PC-9 (cell line): ENCODE measurements around the gene SF3B4. TPM values are rescaled to one million over a fixed set of nuclear protein-coding genes. Genes with fewer than 3 reads are reported as not detected.
"Not testable (repeated sequence)": the region's sequence is repeated elsewhere in the genome, so short reads cannot be mapped to it uniquely, and the experiment has no call there.

ENCODE experiments used
- BruUV-seq: library from RNA; stranded (reverse); fragments of 400-500 nt; replicated peaks from 2 replicates; lab custom pipeline; 2021; lab: Mats Ljungman, UMichigan
- CTCF ChIA-PET: fragments of 300-600 bp; sonication (Branson Sonifier 250); formaldehyde crosslinking; loops from one replicate; lab custom pipeline; 2022; ENCODE audit warnings: antibody characterized with exemption; lab: Charles Lee
- POLR2A ChIA-PET: fragments of 300-600 bp; sonication (Branson Sonifier 250); formaldehyde crosslinking; loops from one replicate; lab custom pipeline; 2022; ENCODE audit warnings: antibody characterized with exemption; ENCODE audit not compliant: unreplicated experiment; lab: Charles Lee
- DNase-seq, 2 experiments: peaks; one replicate each; pipeline versions ENCODE4 v3.0.0 to v3.0.0-alpha.2; 2015 to 2022; ENCODE audit warnings: mixed read lengths in 1 of 2
- H2AFZ ChIP-seq: fragments of 200-600 bp; sonication (generic); 2 replicates; pipeline ENCODE4 v1.8.1; 2017; ENCODE audit warnings: antibody characterized with exemption
- H3F3A ChIP-seq: fragments of 200-600 bp; sonication (generic); 2 replicates; pipeline ENCODE4 v1.8.1; 2017; ENCODE audit warnings: antibody characterized with exemption, mild to moderate bottlenecking, low read depth; ENCODE audit not compliant: insufficient read depth
- H3K27ac ChIP-seq: fragments of 200-600 bp; sonication (generic); 2 replicates; pipeline ENCODE4 v1.6.1; 2016; ENCODE audit warnings: mixed run types
- H3K27me3 ChIP-seq: fragments of 200-600 bp; sonication (generic); 2 replicates; pipeline ENCODE4 v1.6.1; 2016; ENCODE audit warnings: low read depth, mixed run types; ENCODE audit not compliant: insufficient read depth
- H3K36me3 ChIP-seq: fragments of 200-600 bp; sonication (generic); 2 replicates; pipeline ENCODE4 v1.6.1; 2016; ENCODE audit warnings: low read depth, mixed run types
- H3K4me1 ChIP-seq: fragments of 200-600 bp; sonication (generic); replicated peaks from 2 replicates; pipeline ENCODE4 v1.6.1; 2016; ENCODE audit warnings: mixed run types; ENCODE audit not compliant: insufficient read depth
- H3K4me2 ChIP-seq: fragments of 200-600 bp; sonication (generic); 2 replicates; pipeline ENCODE4 v1.6.1; 2017; ENCODE audit warnings: mixed run types
- H3K4me3 ChIP-seq: fragments of 200-600 bp; sonication (generic); 2 replicates; pipeline ENCODE4 v1.6.1; 2016; ENCODE audit warnings: mixed run types
- H3K79me2 ChIP-seq: fragments of 200-600 bp; sonication (generic); 2 replicates; pipeline ENCODE4 v1.6.1; 2017; ENCODE audit warnings: low read depth, mixed run types
- H3K9me2 ChIP-seq: fragments of 200-600 bp; sonication (generic); 2 replicates; pipeline ENCODE4 v1.8.1; 2017; ENCODE audit warnings: mild to moderate bottlenecking; ENCODE audit not compliant: insufficient read depth
- H3K9me3 ChIP-seq: fragments of 200-600 bp; sonication (generic); 2 replicates; pipeline ENCODE4 v1.8.1; 2016; ENCODE audit warnings: low read depth; ENCODE audit not compliant: insufficient read depth
- H4K20me1 ChIP-seq: fragments of 200-600 bp; sonication (generic); 2 replicates; pipeline ENCODE4 v1.8.1; 2017; ENCODE audit not compliant: insufficient read depth
- CTCF ChIP-seq: fragments of 200-600 bp; sonication (generic); conservative IDR thresholded peaks from 2 replicates; pipeline ENCODE4 v1.6.1; 2017; ENCODE audit warnings: mixed run types, antibody characterized with exemption, mild to moderate bottlenecking, moderate library complexity
- EZH2 ChIP-seq: fragments of 200-600 bp; sonication (generic); IDR thresholded peaks from 2 replicates; pipeline ENCODE4 v1.8.0; 2017; ENCODE audit warnings: antibody characterized with exemption, low read depth
- intact Hi-C: fragments of 100-400 bp; cut with micrococcal nuclease; formaldehyde crosslinking; loops from one replicate; pipeline ENCODE4 v1.10.0; 2022; ENCODE audit not compliant: unreplicated experiment
- total RNA-seq: library from RNA; stranded (reverse); gene quantifications from 2 replicates; pipeline ENCODE4 v1.2.3, GENCODE V29; 2021

Gene SF3B4
- total RNA-seq, 1 experiment from 2014 or later = 73.1 TPM

DNA sequence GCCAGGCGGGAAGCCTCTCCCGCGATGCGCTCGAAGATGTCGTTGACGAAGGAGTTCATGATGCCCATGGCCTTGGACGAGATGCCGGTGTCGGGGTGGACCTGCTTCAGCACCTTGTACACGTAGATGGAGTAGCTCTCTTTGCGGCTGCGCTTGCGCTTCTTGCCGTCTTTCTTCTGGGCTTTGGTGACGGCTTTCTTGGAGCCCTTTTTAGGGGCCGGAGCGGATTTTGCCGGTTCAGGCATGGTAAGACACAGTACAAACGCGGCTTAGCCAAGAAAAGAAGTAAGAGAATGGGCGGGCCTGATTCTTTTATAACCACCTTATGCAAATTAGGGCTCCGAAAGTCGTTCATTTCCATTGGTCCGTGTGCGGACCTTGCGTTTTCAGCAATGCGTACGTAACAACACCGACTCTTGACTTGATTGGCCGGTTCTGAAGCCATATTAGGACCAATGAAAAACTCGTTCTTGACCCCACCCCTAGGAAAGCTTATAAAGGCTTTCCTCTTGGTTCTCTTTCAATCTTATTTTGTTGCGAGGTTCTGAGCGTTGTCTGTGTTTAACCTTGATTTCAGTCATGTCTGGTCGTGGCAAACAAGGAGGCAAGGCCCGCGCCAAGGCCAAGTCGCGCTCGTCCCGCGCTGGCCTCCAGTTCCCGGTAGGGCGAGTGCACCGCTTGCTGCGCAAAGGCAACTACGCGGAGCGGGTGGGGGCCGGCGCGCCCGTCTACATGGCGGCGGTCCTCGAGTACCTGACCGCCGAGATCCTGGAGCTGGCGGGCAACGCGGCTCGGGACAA lies 41.0 kb downstream of the SF3B4 start:
- H3K9me2 ChIP-seq = no peaks in the 10 kb centered on the region
- ChIA-PET CTCF (interaction anchor here (1.0 kb wide), 1 partner anchor 54 kb away, joined by 3 read pairs; no protein-coding TSS in a partner anchor), POLR2A (interaction anchor here (0.5 to 2.4 kb wide), 13 partner anchors 37 to 651 kb away, joined by 3 to 33 read pairs (median 3); partner anchors contain the start of gene OTUD7B)
- H4K20me1 ChIP-seq = no peaks in the 10 kb centered on the region
- peaks cover 20% of the 10 kb centered on the region for H3K79me2 ChIP-seq
- H3K4me1 ChIP-seq = peaks cover 27% of the 10 kb centered on the region
- H2AFZ ChIP-seq = peak overlapping the region; percentile 77; the same call in 1 of the 2 replicates
- peak overlapping the region; percentile 79 for H3K4me3 ChIP-seq
- no peaks in the 10 kb centered on the region for H3K36me3 ChIP-seq
- no peaks in the 10 kb centered on the region for H3K27me3 ChIP-seq
- H3K27ac ChIP-seq = peak overlapping the region; percentile 97
- no peaks in the 10 kb centered on the region for H3K9me3 ChIP-seq
- peak; percentile 82 to 97 for DNase-seq
- TSS peak; percentile 94 for BruUV-seq
- peak overlapping the region; percentile 94 for H3K4me2 ChIP-seq
- TF ChIP-seq EZH2 (no peak), CTCF (no peak)
- peaks cover 41% of the 10 kb centered on the region for H3F3A ChIP-seq
- intact Hi-C loops = loop anchor here (10.0 kb wide), 1 partner anchor 278 kb away; no protein-coding TSS in a partner anchor

GRCh38 chr1:149886121-149886395 lies 41.5 kb downstream of the SF3B4 start:
- H3K4me3 ChIP-seq = peak overlapping the region; percentile 79
- peaks cover 20% of the 10 kb centered on the region for H3K79me2 ChIP-seq
- H3K27ac ChIP-seq = peak overlapping the region; percentile 97
- H3K36me3 ChIP-seq, DNase-seq, CTCF ChIA-PET, H3K27me3 ChIP-seq, H3K9me2 ChIP-seq, BruUV-seq, H4K20me1 ChIP-seq, H3K9me3 ChIP-seq: not testable (repeated sequence)
- peak overlapping the region; percentile 37 for H2AFZ ChIP-seq
- peak overlapping the region; percentile 94 for H3K4me2 ChIP-seq
- peaks cover 27% of the 10 kb centered on the region for H3K4me1 ChIP-seq
- intact Hi-C loops = loop anchor here (10.0 kb wide), 1 partner anchor 279 kb away; no protein-coding TSS in a partner anchor
- peaks cover 41% of the 10 kb centered on the region for H3F3A ChIP-seq
- POLR2A ChIA-PET = interaction anchor here (0.5 to 2.4 kb wide), 8 partner anchors 36 to 321 kb away, joined by 3 to 33 read pairs (median 5); no protein-coding TSS in a partner anchor

GRCh38 chr1:149885339-149886120 lies 42.1 kb downstream of the SF3B4 start:
- Histone ChIP-seq H3K4me3 (peak overlapping the region; percentile 79), H3K27me3 (no peaks in the 10 kb centered on the region), H2AFZ (peak overlapping the region; percentile 37), H3K27ac (peak overlapping the region; percentile 97), H3K36me3 (no peaks in the 10 kb centered on the region), H3K9me2 (no peaks in the 10 kb centered on the region), H3K4me1 (peaks cover 27% of the 10 kb centered on the region), H3K79me2 (peaks cover 20% of the 10 kb centered on the region), H4K20me1 (no peaks in the 10 kb centered on the region), H3F3A (peaks cover 41% of the 10 kb centered on the region), H3K9me3 (no peaks in the 10 kb centered on the region), H3K4me2 (peak overlapping the region; percentile 94)
- DNase-seq = peak; percentile 61 to 73
- intact Hi-C loops = loop anchor here (10.0 kb wide), 1 partner anchor 279 kb away; no protein-coding TSS in a partner anchor
- ChIA-PET POLR2A (interaction anchor here (0.6 to 1.6 kb wide), 5 partner anchors 36 to 322 kb away, joined by 3 to 24 read pairs (median 6); no protein-coding TSS in a partner anchor), CTCF (interaction anchor here (0.9 kb wide), 1 partner anchor 301 kb away, joined by 6 read pairs; no protein-coding TSS in a partner anchor)
- no TSS peak for BruUV-seq
- peak; percentile 13; the same call in 1 of the 2 replicates for TF ChIP-seq CTCF
- TF ChIP-seq EZH2 = no peak
